Right cardiac atrium (tissue), 5 donors: ENCODE results near the gene CHRM4. TPM values are rescaled to one million over a fixed set of nuclear protein-coding genes. Genes with fewer than 3 reads are reported as not detected.
A peak's percentile ranks its signal among the peaks of the same experiment; 100 is the strongest.
"Not testable (repeated sequence)": the region's sequence is repeated elsewhere in the genome, so short reads cannot be mapped to it uniquely, and the experiment has no call there.

Experiments used
- ATAC-seq, 2 donors: fragments of 200-7000 bp; cut with Tn5 transposase; one replicate each; pipeline versions ENCODE4 v1.8.0 to v1.9.1; 2020; ENCODE audit warnings: moderate library complexity in 2 of 2, mild to moderate bottlenecking in 1 of 2
- DNase-seq, 3 donors: peaks; one replicate each; pipeline ENCODE4 v3.0.0-alpha.2; 2020
- H3K27ac ChIP-seq: one replicate; pipeline ENCODE4 v1.5.1; 2013; ENCODE audit warnings: mild to moderate bottlenecking, low read length, control low read depth, moderate library complexity
- H3K27me3 ChIP-seq: one replicate; pipeline ENCODE4 v1.6.1; 2013; ENCODE audit not compliant: control insufficient read depth, insufficient read depth
- H3K4me1 ChIP-seq: one replicate; pipeline ENCODE4 v1.6.1; 2013; ENCODE audit warnings: low read length; ENCODE audit not compliant: control insufficient read depth, insufficient read depth
- H3K4me3 ChIP-seq: one replicate; pipeline ENCODE4 v1.5.1; 2013; ENCODE audit warnings: low read length, control low read depth
- H3K9me3 ChIP-seq: one replicate; pipeline ENCODE4 v1.6.1; 2013; ENCODE audit warnings: low read length; ENCODE audit not compliant: control insufficient read depth
- WGBS: extraction: QIAGEN DNeasy Blood & Tissue Kit; methylation state at CpG from one replicate; pipeline ENCODE4 v1.1.7; 2013; 5-methylcytosine and 5-hydroxymethylcytosine counted together
- intact Hi-C, 4 donors: fragments of 100-400 bp; cut with DNase I; formaldehyde crosslinking; loops; one replicate each; pipeline versions ENCODE4 v1.11.0 to v1.14.0; 2022 to 2023
- polyA plus RNA-seq: library from polyadenylated mRNA; stranded (reverse); fragments of 200-250 nt; gene quantifications from one replicate; pipeline ENCODE4 v1.2.3, GENCODE V29; 2013
- total RNA-seq, 4 donors: library from RNA; stranded (reverse); fragmentation: NEBNext Ultra II Directional; extraction: Animal tissue kit (Norgen Biotek cat#: 25700); gene quantifications; one replicate each; pipeline ENCODE4 v1.2.1, GENCODE V29; 2021
- donor health status: healthy with polysubstance abuse.
- donor health status: DM: no; HTN: yes; CAD: no.
- donor health status: DM: no; HTN: no; CAD: no.
- donor health status: DM: no; HTN: yes; CAD: no; lungs with severe emphysema.
- donor health status: DM: yes; HTN: yes; CAD: no.

Gene CHRM4
- total and polyA plus RNA-seq, 5 donors: 0.14 to 0.53 (median 0.20) TPM; not detected in 2

DNA sequence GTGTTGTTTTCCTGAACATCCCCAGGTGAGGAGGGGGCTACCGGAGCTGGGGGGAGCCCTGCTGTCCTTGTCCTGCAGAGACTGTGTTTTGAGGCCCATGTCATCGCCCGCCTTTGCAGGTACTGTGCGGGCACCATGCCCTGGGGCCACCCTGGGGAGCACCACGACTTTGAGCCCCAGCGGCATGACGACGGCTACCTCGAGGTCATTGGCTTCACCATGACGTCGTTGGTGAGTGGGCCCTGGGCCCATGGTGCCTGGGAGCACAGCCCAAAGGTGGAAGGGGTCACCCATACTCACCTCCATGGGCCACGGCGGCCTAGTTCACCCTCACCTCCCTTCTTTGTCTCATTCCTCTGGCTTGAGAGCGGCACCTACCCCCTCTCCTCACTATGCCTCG lies 16.8 kb downstream of the CHRM4 start:
- H3K4me1 ChIP-seq: no peaks in the 10 kb centered on the region
- H3K9me3 ChIP-seq: no peaks in the 10 kb centered on the region
- H3K27ac ChIP-seq: no peak overlapping the region
- H3K27me3 ChIP-seq: no peaks in the 10 kb centered on the region
- 91% methylated on average over 15 of the region's 15 CpGs for WGBS
- DNase-seq (peak in 1 of 3 donors; percentile 56), ATAC-seq (no peak)
- H3K4me3 ChIP-seq: no peak overlapping the region
- intact Hi-C loops: no loop called here

DNA sequence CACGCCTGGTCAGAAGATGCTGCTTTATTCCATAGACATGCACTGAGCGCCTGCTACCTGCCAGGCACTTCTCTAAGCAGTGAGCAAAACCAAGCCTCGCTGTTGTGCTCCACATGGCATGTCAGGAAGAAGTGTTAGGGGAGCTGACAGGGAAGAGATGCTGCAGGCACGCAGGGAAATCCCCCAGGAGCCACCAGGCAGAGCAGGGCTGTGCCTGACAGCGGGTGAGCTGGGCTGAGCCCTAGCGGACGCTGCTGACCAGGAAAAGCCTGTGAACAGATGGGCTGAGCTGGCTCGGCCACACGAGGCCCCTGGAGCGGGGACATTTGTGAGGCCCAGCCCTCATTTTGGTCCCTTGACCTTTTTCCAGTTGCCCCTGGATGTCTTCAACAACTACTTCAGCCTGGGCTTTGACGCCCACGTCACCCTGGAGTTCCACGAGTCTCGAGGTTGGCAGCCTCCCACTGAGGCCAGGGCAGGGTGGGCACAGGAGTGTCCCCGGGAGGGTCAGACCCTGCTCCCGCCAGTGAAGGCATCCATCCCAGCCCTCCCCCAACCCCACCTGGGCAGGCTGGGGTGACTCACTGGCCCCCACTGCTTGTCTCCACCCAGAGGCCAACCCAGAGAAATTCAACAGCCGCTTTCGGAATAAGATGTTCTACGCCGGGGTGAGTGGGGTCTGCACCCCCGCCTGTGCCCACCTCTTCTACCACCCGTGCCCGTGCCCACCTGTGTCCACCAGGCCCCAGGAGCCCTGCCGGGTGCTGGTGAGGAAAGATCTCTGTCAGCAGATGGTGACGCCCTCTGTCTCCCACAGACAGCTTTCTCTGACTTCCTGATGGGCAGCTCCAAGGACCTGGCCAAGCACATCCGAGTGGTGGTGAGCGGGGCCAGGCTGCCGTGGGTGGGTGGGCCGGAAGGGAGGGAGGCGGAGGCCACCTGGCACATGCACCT lies 17.5 kb downstream of the CHRM4 start:
- H3K27me3 ChIP-seq: no peaks in the 10 kb centered on the region
- ATAC-seq: no peak
- no peak overlapping the region for H3K27ac ChIP-seq
- H3K9me3 ChIP-seq: no peaks in the 10 kb centered on the region
- no peaks in the 10 kb centered on the region for H3K4me1 ChIP-seq
- WGBS: 85% methylated on average over 30 of the region's 30 CpGs
- intact Hi-C loops: no loop called here
- H3K4me3 ChIP-seq: no peak overlapping the region
- DNase-seq: peak in 2 of 3 donors; percentile 47 to 56

DNA sequence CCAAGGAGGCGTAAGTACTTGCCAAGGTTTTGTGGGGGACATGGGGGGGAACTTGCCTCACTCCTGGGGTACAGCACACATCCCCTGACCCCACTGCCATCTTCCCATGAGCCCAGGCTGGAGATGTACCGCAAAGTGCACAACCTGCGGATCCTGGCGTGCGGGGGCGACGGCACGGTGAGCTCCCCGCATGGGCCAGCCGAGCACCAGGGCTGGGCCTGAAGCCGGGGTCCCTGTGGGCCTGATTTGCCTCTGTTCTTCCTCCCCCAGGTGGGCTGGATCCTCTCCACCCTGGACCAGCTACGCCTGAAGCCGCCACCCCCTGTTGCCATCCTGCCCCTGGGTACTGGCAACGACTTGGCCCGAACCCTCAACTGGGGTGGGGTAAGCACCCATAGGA lies 19.1 kb downstream of the CHRM4 start:
- ATAC-seq, H3K27me3 ChIP-seq, DNase-seq, H3K9me3 ChIP-seq, H3K27ac ChIP-seq, H3K4me3 ChIP-seq, intact Hi-C loops, H3K4me1 ChIP-seq: not testable (repeated sequence)
- WGBS: 94% methylated on average over 15 of the region's 15 CpGs

DNA sequence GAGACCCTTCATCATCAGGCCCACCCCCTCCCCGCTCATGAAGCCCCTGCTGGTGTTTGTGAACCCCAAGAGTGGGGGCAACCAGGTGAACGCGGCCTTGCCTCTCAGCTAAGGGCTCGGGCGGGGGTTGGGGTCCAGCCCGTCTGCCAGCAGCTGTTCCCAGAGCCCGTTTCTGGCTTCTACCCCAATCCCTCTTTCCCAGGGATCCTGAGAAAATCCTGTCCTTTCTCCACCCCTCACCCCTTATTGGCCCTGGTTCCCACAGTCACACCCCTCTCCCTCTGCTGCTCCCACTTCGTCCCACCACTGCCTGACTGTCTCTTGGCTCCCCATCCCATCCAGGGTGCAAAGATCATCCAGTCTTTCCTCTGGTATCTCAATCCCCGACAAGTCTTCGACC lies 19.5 kb downstream of the CHRM4 start:
- intact Hi-C loops: no loop called here
- H3K27me3 ChIP-seq: no peaks in the 10 kb centered on the region
- DNase-seq: no peak
- no peaks in the 10 kb centered on the region for H3K9me3 ChIP-seq
- no peak overlapping the region for H3K27ac ChIP-seq
- ATAC-seq: no peak
- H3K4me3 ChIP-seq: no peak overlapping the region
- no peaks in the 10 kb centered on the region for H3K4me1 ChIP-seq
- WGBS: 73% methylated on average over 10 of the region's 10 CpGs

DNA sequence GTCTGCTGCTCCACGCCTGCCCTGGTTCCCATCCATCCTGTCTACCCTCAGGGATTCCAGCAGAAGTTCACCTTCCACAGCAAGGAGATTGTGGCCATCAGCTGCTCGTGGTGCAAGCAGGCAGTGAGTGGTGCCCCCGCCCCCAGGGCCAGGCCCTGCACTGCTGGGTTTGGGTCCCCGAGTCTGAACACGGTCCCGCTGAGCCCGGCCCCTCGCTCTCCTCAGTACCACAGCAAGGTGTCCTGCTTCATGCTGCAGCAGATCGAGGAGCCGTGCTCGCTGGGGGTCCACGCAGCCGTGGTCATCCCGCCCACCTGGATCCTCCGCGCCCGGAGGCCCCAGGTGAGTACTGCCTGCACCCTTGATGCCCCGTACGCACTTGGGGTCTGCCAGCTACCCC lies 20.3 kb downstream of the CHRM4 start:
- H3K4me3 ChIP-seq, ATAC-seq, H3K9me3 ChIP-seq, H3K27ac ChIP-seq, H3K4me1 ChIP-seq, intact Hi-C loops, H3K27me3 ChIP-seq: not testable (repeated sequence)
- WGBS: 97% methylated on average over 19 of the region's 19 CpGs
- peak in 1 of 3 donors; percentile 59 for DNase-seq

DNA sequence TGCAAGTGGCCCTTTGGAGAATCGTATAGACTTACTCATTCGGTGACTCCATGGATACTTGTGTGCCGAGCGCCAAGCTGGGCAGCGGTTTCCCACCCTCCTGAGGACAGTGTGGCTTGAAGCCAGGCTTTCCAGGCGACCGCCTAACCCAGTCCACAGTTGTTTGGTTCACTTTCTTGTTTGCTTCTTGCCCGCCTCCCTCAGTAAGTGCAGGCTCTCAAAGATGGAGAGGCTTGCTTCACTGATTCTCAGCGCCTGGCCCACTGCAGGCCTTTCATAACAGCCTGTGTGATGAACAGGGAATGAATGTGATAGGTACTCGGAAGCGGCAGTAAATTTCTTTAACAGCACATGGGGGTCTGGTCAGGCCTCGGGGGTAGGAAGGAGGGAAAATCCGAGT lies 21.3 kb downstream of the CHRM4 start:
- 88% methylated on average over 13 of the region's 13 CpGs for WGBS
- Histone ChIP-seq H3K9me3 (no peaks in the 10 kb centered on the region), H3K27me3 (no peaks in the 10 kb centered on the region), H3K4me3 (no peak overlapping the region), H3K4me1 (no peaks in the 10 kb centered on the region), H3K27ac (no peak overlapping the region)
- peak in 1 of 3 donors; percentile 49 for DNase-seq
- no peak for ATAC-seq
- intact Hi-C loops: no loop called here

DNA sequence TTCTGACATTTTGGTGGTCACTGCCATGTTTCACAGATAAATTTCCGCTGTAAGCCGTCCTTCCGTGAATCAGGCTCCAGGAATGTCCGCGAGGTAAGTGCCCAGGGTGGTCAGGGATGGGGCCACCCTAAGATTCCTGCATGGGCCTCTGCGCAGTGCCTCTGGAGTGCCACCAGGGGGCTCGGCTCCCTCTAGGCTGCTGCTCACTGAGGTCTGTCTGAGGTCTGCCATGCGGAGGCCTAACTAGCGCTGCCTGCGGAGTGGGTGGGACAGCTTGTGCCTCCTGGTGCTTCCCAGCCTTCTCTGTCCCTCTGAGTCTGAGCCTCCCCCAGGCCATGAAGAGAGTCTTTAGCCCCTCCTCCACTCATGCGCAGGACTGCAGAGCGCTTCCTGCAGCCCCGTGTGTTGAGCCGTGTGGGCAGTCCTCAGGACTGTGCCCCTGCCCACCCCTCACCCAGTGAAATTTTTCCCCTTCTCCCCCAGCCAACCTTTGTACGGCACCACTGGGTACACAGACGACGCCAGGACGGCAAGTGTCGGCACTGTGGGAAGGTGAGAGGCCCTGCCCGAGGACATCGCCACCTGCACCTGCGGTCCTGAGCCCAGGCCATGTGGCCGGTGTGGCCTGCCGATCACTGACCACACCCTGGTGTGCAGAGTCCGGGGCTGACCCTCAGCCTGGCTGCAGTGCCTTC lies 22.0 kb downstream of the CHRM4 start:
- Histone ChIP-seq H3K4me3 (no peak overlapping the region), H3K4me1 (peaks cover 4% of the 10 kb centered on the region), H3K27me3 (no peaks in the 10 kb centered on the region), H3K9me3 (no peaks in the 10 kb centered on the region), H3K27ac (no peak overlapping the region)
- whole genome bisulfite sequencing: 65% methylated on average over 25 of the region's 25 CpGs
- peak in 2 of 3 donors; percentile 59 to 76 for DNase-seq
- intact Hi-C loops: no loop called here
- peak; percentile 39 to 45 for ATAC-seq

DNA sequence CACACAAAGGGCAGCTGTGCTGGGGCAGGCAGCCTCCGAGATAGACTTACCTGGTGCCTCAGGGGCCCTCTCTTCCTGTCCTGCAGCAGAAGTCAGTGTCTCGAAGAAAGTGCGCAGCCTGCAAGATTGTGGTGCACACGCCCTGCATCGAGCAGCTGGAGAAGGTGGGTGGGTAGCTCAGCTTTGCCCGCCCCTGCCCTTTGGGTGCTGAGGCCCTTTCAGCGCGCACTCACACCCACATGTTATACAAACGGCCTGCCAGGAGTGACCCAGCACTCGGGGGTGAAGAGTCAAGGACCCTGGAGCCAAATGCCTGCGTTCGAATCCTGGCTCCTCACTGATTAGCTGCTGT lies 23.7 kb downstream of the CHRM4 start:
- Histone ChIP-seq H3K9me3 (no peaks in the 10 kb centered on the region), H3K27me3 (no peaks in the 10 kb centered on the region), H3K4me1 (peaks cover 6% of the 10 kb centered on the region), H3K27ac (no peak overlapping the region), H3K4me3 (no peak overlapping the region)
- WGBS: 67% methylated on average over 12 of the region's 12 CpGs
- DNase-seq (no peak), ATAC-seq (no peak)
- intact Hi-C loops: no loop called here

DNA sequence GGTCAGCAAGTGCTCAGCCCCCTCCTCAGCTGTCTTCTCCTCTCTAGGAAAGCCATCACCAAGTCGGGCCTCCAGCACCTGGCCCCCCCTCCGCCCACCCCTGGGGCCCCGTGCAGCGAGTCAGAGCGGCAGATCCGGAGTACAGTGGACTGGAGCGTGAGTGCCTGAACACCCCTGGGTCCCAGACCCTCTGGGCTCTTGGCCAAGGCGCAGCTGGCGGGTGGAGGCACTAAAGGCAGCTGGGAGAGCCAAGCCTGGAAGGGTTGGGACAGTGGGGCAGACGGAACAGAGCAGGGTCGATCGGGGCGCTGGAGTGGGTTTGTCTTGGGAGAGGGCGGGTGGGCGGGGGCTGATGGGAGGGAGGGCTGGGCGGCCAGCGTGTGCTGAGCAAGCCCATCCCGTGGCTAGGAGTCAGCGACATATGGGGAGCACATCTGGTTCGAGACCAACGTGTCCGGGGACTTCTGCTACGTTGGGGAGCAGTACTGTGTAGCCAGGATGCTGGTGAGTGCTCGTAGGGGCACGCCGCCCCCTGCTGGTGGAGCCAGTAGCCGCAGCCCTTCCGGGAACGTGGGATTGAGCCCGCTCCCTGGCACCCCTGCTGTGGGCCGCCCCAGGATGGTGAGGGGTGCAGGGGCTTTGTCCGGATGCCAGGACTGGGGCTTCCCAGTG lies 24.2 kb downstream of the CHRM4 start:
- ATAC-seq (peak; percentile 43 to 44), DNase-seq (peak; percentile 64 to 92 (median 91))
- no peak overlapping the region for H3K4me3 ChIP-seq
- peak overlapping the region; percentile 11 for H3K27ac ChIP-seq
- no peaks in the 10 kb centered on the region for H3K9me3 ChIP-seq
- H3K4me1 ChIP-seq: peaks cover 10% of the 10 kb centered on the region
- intact Hi-C loops: no loop called here
- H3K27me3 ChIP-seq: no peaks in the 10 kb centered on the region
- 17% methylated on average over 32 of the region's 32 CpGs for WGBS

DNA sequence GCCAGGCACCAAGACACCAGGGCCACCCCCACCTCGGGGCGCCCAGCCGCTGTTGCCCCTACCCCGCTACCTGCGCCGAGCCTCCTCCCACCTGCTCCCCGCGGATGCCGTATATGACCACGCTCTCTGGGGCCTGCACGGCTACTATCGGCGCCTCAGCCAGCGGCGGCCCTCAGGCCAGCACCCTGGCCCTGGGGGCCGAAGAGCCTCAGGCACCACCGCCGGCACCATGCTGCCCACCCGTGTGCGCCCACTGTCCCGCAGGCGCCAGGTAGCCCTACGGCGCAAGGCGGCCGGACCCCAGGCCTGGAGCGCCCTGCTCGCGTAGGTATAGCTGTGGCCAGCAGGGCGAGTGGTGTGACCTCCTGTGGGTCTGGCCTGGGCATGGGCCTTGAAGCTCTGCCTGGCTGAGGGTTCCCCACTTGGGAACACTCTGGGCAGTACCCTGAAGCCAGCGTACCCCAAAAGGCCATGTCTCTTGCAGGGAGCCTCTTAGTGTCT lies 24.9 kb downstream of the CHRM4 start:
- Histone ChIP-seq H3K27ac (no peak overlapping the region), H3K4me3 (no peak overlapping the region), H3K9me3 (no peaks in the 10 kb centered on the region), H3K27me3 (no peaks in the 10 kb centered on the region), H3K4me1 (peaks cover 10% of the 10 kb centered on the region)
- intact Hi-C loops: no loop called here
- DNase-seq: peak in 1 of 3 donors; percentile 50
- 91% methylated on average over 31 of the region's 31 CpGs for WGBS
- no peak for ATAC-seq

DNA sequence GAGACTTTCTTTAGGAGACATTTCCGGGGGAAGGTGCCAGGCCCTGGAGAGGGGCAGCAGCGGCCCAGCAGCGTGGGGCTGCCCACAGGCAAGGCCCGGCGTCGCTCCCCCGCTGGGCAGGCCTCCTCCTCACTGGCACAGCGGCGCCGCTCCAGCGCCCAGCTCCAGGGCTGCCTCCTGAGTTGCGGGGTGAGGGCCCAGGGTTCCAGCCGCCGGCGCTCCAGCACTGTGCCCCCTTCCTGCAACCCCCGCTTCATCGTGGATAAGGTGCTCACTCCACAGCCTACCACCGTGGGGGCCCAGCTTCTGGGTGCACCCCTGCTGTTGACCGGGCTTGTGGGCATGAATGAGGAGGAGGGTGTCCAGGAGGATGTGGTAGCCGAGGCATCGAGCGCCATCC lies 25.3 kb downstream of the CHRM4 start:
- H3K27me3 ChIP-seq: no peaks in the 10 kb centered on the region
- intact Hi-C loops: no loop called here
- DNase-seq: peak in 1 of 3 donors; percentile 61
- 87% methylated on average over 22 of the region's 22 CpGs for WGBS
- no peak for ATAC-seq
- no peak overlapping the region for H3K27ac ChIP-seq
- peaks cover 10% of the 10 kb centered on the region for H3K4me1 ChIP-seq
- no peaks in the 10 kb centered on the region for H3K9me3 ChIP-seq
- no peak overlapping the region for H3K4me3 ChIP-seq
